Renal cortical epithelial cell (primary cell): ENCODE measurements around the gene ADK. TPM values are rescaled to one million over a fixed set of nuclear protein-coding genes. Genes with fewer than 3 reads are reported as not detected.

Experiments used
- DNase-seq: peaks from one replicate; pipeline ENCODE4 v3.0.0-alpha.2; 2011; ENCODE audit warnings: low read depth
- total RNA-seq: library from RNA; depleted of rRNA; stranded (reverse); fragments of >200 nt; gene quantifications from 2 replicates; pipeline ENCODE4 v1.2.3, GENCODE V29; 2014

Gene ADK
- total RNA-seq, 1 donor from 2014 or later: 74.9 TPM

- no peak for DNase-seq
Measured at GRCh38 chr10:74602576-74602975, 451.6 kb downstream of the ADK start.

DNA sequence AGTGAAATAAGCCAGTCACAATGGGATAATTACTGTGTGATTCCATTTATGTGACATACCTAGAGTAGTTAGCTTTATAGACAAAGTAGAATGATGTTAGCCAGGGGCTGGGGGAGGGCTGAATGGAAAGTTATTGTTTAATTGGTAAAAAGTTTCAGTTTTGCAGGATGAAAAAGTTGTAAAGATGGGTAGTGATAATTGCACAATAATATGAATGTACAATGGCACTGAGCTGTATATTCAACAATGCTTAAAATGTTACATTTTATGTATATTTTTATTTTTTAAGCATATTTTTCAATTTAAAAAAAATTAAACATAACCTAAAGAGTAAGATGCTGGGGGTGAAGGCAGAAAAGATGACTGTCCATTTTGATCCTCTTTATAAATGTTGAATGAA lies 459.3 kb downstream of the ADK start:
- DNase-seq: no peak

- DNase-seq: peak; percentile 7
Measured at GRCh38 chr10:74612195-74612594, 461.2 kb downstream of the ADK start.

DNA sequence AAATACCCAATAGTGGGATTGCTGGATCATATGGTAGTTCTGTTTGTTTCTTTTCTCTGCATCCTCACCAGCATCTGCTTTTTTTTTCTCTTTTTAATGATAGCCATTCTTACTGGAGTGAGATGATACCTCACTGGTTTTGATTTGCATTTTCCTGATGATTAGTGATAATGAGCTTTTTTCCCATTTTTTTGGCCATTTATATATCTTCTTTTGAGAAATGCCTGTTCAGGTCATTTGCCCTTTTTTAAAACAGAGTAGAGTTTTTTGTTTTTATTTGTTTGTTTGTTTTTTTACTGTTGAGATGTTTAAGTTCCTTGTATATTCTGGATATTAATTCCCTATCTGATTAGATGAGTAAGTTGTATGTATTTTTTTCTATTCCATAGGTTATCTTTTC lies 469.6 kb downstream of the ADK start:
- no peak for DNase-seq

GRCh38 chr10:74623786-74624185 lies 472.8 kb downstream of the ADK start:
- no peak for DNase-seq

GRCh38 chr10:74624501-74624900 lies 473.5 kb downstream of the ADK start:
- DNase-seq: no peak

- peak; percentile 32 for DNase-seq
Measured at GRCh38 chr10:74628136-74628535, 477.1 kb downstream of the ADK start.

DNA sequence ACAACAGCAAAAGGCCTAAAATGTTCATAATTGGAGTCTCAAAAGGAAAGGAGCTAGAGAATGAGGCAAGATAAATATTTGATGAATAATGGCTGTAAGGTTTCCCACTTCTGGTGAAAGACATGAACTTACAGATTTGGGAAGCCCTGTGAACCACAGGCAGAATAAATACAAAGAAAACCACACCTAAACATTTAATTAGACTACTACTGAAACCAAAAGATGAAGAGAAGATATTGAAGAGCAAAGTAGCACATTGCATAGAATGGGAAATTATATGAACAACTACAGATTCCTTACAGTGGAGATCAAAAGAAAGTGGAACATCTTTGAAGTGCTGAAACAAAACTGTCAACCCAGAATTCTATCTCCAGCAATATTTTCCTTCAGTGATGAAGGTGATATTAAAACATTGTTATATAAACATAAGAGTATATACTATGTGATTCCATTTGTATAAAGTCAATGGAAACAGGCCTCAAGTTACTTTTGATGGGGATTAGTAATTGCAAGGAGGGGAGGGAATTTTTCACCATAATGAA lies 484.0 kb downstream of the ADK start:
- DNase-seq: no peak

DNA sequence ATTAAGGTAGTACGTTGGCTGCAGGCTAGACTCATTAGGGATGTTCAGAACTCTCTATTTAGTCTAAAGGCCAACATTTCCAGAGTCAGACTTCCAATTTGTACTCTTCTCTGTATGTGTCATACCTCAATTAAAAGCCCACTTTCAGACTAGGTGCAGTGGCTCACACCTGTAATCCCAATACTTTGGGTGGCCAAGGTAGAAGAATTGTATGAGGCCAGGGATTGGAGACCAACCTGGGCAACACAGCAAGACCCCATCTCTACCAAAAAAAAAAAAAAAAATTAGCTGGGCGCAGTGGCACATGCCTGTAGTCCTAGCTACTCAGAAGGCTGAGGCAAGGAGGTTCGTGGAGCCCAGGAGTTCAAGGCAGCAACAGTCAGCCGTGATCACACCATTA lies 484.6 kb downstream of the ADK start:
- no peak for DNase-seq

- peak; percentile 2 for DNase-seq
Measured at GRCh38 chr10:74637685-74638084, 486.7 kb downstream of the ADK start.

GRCh38 chr10:74640134-74640921 lies 489.3 kb downstream of the ADK start:
- DNase-seq: peak; percentile 21

- DNase-seq: no peak
Measured at GRCh38 chr10:74641659-74642058, 490.6 kb downstream of the ADK start.

- no peak for DNase-seq
Measured at GRCh38 chr10:74642901-74643595, 492.0 kb downstream of the ADK start.

GRCh38 chr10:74643596-74643975 lies 492.6 kb downstream of the ADK start:
- DNase-seq: no peak

DNA sequence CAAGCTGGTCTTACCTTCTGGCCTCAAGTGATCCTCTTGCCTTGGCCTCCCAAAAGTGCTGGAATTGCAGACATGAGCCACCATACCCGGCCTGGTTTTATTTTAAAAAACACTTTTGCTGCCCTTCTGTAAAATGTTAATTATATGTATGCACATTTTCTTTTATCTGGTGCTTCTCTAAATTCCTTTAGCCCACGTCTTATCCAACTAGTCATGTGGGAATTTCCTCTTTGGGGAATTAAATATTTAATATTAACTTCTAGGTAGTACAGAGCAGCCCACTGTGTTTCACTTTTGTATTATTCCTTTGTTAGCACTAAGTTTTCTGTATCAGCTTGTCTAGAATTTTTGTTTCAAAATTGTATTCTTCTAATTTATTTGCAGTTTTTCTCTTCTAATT lies 493.7 kb downstream of the ADK start:
- no peak for DNase-seq

DNA sequence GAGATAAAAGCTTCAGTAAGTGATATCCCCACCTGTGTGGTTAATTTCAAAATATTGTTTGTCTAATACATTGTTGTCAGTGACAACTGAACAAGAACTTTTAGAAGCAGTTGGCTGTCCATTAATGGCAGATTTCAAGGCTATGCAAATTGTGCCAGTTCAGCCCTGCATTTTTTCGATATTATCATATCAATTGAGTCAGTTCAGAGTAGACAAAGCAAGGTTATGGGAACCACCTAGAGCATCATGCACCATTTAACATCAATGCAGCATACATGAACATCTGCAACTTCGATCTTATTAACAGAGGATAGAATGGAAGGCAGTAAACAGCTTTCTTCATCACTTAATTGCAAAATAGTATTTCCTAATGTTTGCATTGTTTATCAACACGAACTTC lies 494.7 kb downstream of the ADK start:
- no peak for DNase-seq

GRCh38 chr10:74650613-74651012 lies 499.6 kb downstream of the ADK start:
- no peak for DNase-seq

- DNase-seq: no peak
Measured at GRCh38 chr10:74651565-74651964, 500.5 kb downstream of the ADK start.

DNA sequence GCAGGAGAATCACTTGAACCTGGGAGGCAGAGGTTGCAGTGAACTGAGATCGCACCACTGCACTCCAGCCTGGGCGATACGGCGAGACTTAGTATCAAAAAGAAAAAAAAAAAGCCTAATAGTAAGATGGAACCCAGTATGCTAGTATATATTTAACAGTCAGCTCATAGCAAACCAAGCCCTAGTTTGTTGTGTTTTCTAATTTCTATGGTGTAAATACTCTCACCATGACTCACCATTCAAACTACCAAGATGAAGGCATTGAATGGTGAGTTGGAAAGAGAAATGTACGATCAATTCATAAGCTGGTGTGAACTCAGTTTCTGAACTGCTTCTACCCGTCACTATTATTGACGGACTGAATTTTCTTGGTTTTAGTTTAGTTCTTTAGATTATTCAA lies 501.6 kb downstream of the ADK start:
- peak; percentile 41 for DNase-seq

- no peak for DNase-seq
Measured at GRCh38 chr10:74658511-74658910, 507.5 kb downstream of the ADK start.

GRCh38 chr10:74662635-74663034 lies 511.6 kb downstream of the ADK start:
- DNase-seq: no peak

GRCh38 chr10:74669210-74669609 lies 518.2 kb downstream of the ADK start:
- no peak for DNase-seq

DNA sequence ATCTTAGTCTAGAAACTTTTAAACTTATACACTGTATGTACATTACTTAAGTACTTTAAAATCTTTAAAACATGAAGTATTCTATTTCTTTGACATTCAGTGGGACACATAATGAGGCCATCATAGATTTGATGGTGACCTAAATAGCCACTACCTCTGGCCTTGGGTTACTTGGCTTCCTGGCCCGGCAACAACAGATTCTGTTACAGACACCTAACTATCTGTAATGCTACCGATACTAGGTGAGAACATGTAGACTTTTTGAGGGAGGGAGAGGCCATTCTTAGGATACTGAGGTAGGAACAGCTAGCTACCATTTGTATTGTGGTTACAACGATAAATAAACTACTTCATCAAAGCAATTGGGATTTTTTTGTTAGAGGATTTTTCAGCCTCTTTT lies 520.7 kb downstream of the ADK start:
- no peak for DNase-seq
